WTC11 (cell line): ENCODE measurements around the gene KAT8. TPM values are rescaled to one million over a fixed set of nuclear protein-coding genes. Genes with fewer than 3 reads are reported as not detected.
A peak's percentile ranks its signal among the peaks of the same experiment; 100 is the strongest.

ENCODE experiments used
- ATAC-seq: fragments of 200-7000 bp; cut with Tn5 transposase; 2 replicates; pipeline ENCODE4 v1.10.0; 2021; ENCODE audit warnings: mild to moderate bottlenecking, moderate library complexity
- CTCF ChIA-PET: fragments of 300-600 bp; sonication (Branson Sonifier 250); formaldehyde crosslinking; loops from one replicate; lab custom pipeline; 2021; ENCODE audit warnings: antibody characterized with exemption; lab: Charles Lee
- POLR2A ChIA-PET: fragments of 350-600 bp; sonication (Branson Sonifier 250); formaldehyde crosslinking; loops from one replicate; lab custom pipeline; 2021; ENCODE audit warnings: antibody characterized with exemption; lab: Charles Lee
- DNase-seq: peaks from one replicate; pipeline ENCODE4 v3.0.0; 2021; ENCODE audit warnings: low spot score
- H3K27ac Mint-ChIP-seq: 2 replicates; pipeline ENCODE4 v1.8.0; 2021; ENCODE audit warnings: mixed read lengths
- H3K27me3 Mint-ChIP-seq: 2 replicates; pipeline ENCODE4 v1.8.0; 2021; ENCODE audit warnings: low read depth, mild to moderate bottlenecking, moderate library complexity, mixed read lengths
- H3K36me3 Mint-ChIP-seq: 2 replicates; pipeline ENCODE4 v1.8.0; 2021; ENCODE audit warnings: mixed read lengths
- H3K4me1 Mint-ChIP-seq: 2 replicates; pipeline ENCODE4 v1.8.0; 2022; ENCODE audit warnings: mixed read lengths
- H3K4me3 Mint-ChIP-seq: 2 replicates; pipeline ENCODE4 v1.8.0; 2021; ENCODE audit warnings: mild to moderate bottlenecking, moderate library complexity, mixed read lengths
- H3K9me3 Mint-ChIP-seq: 2 replicates; pipeline ENCODE4 v1.8.0; 2021; ENCODE audit warnings: mixed read lengths
- ATF1 ChIP-seq: sonication (generic); formaldehyde crosslinking; IDR thresholded peaks from 2 replicates; pipeline ENCODE4 v1.8.1; 2023; ENCODE audit warnings: mild to moderate bottlenecking, moderate library complexity, missing genetic modification reagents
- ETV6 ChIP-seq: sonication (generic); formaldehyde crosslinking; IDR thresholded peaks from 2 replicates; pipeline ENCODE4 v1.8.1; 2022; ENCODE audit warnings: mild to moderate bottlenecking, missing genetic modification reagents
- FOXK1 ChIP-seq: sonication (generic); formaldehyde crosslinking; IDR thresholded peaks from 2 replicates; pipeline ENCODE4 v1.8.0; 2022; ENCODE audit warnings: mild to moderate bottlenecking, moderate library complexity, missing genetic modification reagents
- FOXP1 ChIP-seq: sonication (generic); formaldehyde crosslinking; IDR thresholded peaks from 2 replicates; pipeline ENCODE4 v1.8.0; 2022; ENCODE audit warnings: missing genetic modification reagents, mild to moderate bottlenecking, moderate library complexity, borderline replicate concordance
- FOXP4 ChIP-seq: sonication (generic); formaldehyde crosslinking; IDR thresholded peaks from 2 replicates; pipeline ENCODE4 v1.8.0; 2022; ENCODE audit warnings: mild to moderate bottlenecking, missing genetic modification reagents
- GRHL2 ChIP-seq: fragments of 250-450 bp; sonication (Bioruptor Pico); IDR thresholded peaks from 2 replicates; pipeline ENCODE4 v1.8.0; 2022; ENCODE audit warnings: mild to moderate bottlenecking, moderate library complexity; ENCODE audit not compliant: insufficient replicate concordance, severe bottlenecking
- HMGA2 ChIP-seq: fragments of 250-450 bp; sonication (Bioruptor Pico); IDR thresholded peaks from 2 replicates; pipeline ENCODE4 v1.4.0; 2021; ENCODE audit warnings: mild to moderate bottlenecking, moderate library complexity
- IRF2 ChIP-seq: sonication (generic); formaldehyde crosslinking; IDR thresholded peaks from 2 replicates; pipeline ENCODE4 v1.8.0; 2022; ENCODE audit warnings: low read depth, missing genetic modification reagents, borderline replicate concordance
- JAZF1 ChIP-seq: fragments of 250-450 bp; sonication (Bioruptor Pico); IDR thresholded peaks from 2 replicates; pipeline ENCODE4 v1.9.0; 2021; ENCODE audit warnings: moderate library complexity, mild to moderate bottlenecking, inconsistent platforms
- NFATC4 ChIP-seq: fragments of 250-450 bp; sonication (Bioruptor Pico); IDR thresholded peaks from 2 replicates; pipeline ENCODE4 v1.9.0; 2021; ENCODE audit warnings: mild to moderate bottlenecking
- NR3C1 ChIP-seq: sonication (generic); formaldehyde crosslinking; conservative IDR thresholded peaks from 2 replicates; pipeline ENCODE4 v1.8.1; 2023; ENCODE audit warnings: low read depth, mild to moderate bottlenecking, missing genetic modification reagents
- TEAD1 ChIP-seq: sonication (generic); formaldehyde crosslinking; IDR thresholded peaks from 2 replicates; pipeline ENCODE4 v1.8.0; 2022; ENCODE audit warnings: mild to moderate bottlenecking, missing genetic modification reagents
- TP53 ChIP-seq: sonication (generic); formaldehyde crosslinking; IDR thresholded peaks from 2 replicates; pipeline ENCODE4 v1.8.1; 2023; ENCODE audit warnings: mild to moderate bottlenecking, missing genetic modification reagents
- ZNF219 ChIP-seq: sonication (generic); formaldehyde crosslinking; IDR thresholded peaks from 2 replicates; pipeline ENCODE4 v1.8.0; 2023; ENCODE audit warnings: missing genetic modification reagents, mild to moderate bottlenecking, borderline replicate concordance
- ZNF396 ChIP-seq: fragments of 250-450 bp; sonication (Bioruptor Pico); IDR thresholded peaks from 2 replicates; pipeline ENCODE4 v1.8.0; 2021; ENCODE audit warnings: mild to moderate bottlenecking, moderate library complexity, borderline replicate concordance
- ZSCAN18 ChIP-seq: fragments of 250-450 bp; sonication (Bioruptor Pico); IDR thresholded peaks from 2 replicates; pipeline ENCODE4 v2.1.2; 2022; ENCODE audit warnings: mild to moderate bottlenecking, moderate library complexity
- total RNA-seq: library from RNA; stranded (reverse); gene quantifications from 3 replicates; pipeline ENCODE4 v1.2.3, GENCODE V29; 2021
- TF ChIP-seq, protein P1 (sequence below): sonication (generic); formaldehyde crosslinking; IDR thresholded peaks from 2 replicates; pipeline ENCODE4 v1.8.0; 2022; ENCODE audit warnings: mild to moderate bottlenecking, missing genetic modification reagents
- TF ChIP-seq, protein P2 (sequence below): sonication (generic); formaldehyde crosslinking; IDR thresholded peaks from 2 replicates; pipeline ENCODE4 v1.8.1; 2023; ENCODE audit warnings: mild to moderate bottlenecking, missing genetic modification reagents
- TF ChIP-seq, protein P3 (sequence below): fragments of 250-450 bp; sonication (Bioruptor Pico); IDR thresholded peaks from 2 replicates; pipeline ENCODE4 v1.9.0; 2021; ENCODE audit warnings: mild to moderate bottlenecking
- TF ChIP-seq, protein P4 (sequence below): sonication (generic); formaldehyde crosslinking; IDR thresholded peaks from 2 replicates; pipeline ENCODE4 v1.8.1; 2022; ENCODE audit warnings: low read depth, mild to moderate bottlenecking, moderate library complexity, missing genetic modification reagents, borderline replicate concordance

KAT8 gene
- total RNA-seq, 1 experiment from 2014 or later, result 70.8 TPM

DNA sequence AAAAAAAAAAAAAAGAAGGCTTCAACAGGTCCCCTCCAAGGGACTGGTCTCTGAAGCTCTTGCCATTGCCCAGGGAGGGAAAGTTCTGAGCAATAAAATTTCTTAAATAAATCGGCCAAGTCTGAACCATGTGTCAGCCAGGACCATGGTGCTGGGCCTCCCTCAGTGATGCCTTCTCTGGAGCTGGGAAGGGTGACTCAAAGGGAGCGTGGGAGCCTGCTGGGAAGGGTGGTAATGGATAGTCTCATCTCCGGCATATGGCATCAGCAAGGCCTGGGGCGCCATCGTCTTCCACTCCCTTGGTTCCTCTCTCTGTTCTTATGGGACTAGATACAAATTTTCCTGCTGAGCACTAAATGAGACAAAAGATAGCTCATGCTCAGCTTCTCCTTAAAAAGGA lies 25.1 kb upstream of the KAT8 start:
- Mint-ChIP-seq H3K4me3 (peak overlapping the region; percentile 41; the same call in 1 of the 2 replicates), H3K9me3 (0 out of 2 replicates have a peak, but pooled peaks cover 4% of the 10 kb centered on the region), H3K4me1 (peaks cover 14% of the 10 kb centered on the region), H3K27ac (no peak overlapping the region), H3K27me3 (no peaks in the 10 kb centered on the region), H3K36me3 (peaks cover 12% of the 10 kb centered on the region)
- CTCF ChIA-PET, result interaction anchor here (0.7 to 3.2 kb wide), 8 partner anchors 19 to 368 kb away, joined by 3 to 24 read pairs (median 3); partner anchors contain the start of genes HSD3B7, KAT8, ZNF646 and ZNF668
- TF ChIP-seq ETV6 (CRISPR knock-in tag) (no peak), FOXK1 (CRISPR knock-in tag) (no peak), ZNF396 (CRISPR knock-in tag) (no peak), ATF1 (CRISPR knock-in tag) (no peak), JAZF1 (CRISPR knock-in tag) (no peak), GRHL2 (no peak), FOXP1 (CRISPR knock-in tag) (no peak), TP53 (CRISPR knock-in tag) (no peak), ZSCAN18 (CRISPR knock-in tag) (no peak), TEAD1 (CRISPR knock-in tag) (no peak), IRF2 (CRISPR knock-in tag) (no peak), ZNF219 (CRISPR knock-in tag) (no peak), NR3C1 (CRISPR knock-in tag) (no peak), HMGA2 (CRISPR knock-in tag) (no peak)
- TF ChIP-seq, protein P1, sequence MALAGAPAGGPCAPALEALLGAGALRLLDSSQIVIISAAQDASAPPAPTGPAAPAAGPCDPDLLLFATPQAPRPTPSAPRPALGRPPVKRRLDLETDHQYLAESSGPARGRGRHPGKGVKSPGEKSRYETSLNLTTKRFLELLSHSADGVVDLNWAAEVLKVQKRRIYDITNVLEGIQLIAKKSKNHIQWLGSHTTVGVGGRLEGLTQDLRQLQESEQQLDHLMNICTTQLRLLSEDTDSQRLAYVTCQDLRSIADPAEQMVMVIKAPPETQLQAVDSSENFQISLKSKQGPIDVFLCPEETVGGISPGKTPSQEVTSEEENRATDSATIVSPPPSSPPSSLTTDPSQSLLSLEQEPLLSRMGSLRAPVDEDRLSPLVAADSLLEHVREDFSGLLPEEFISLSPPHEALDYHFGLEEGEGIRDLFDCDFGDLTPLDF, result no peak
- ATAC-seq, result no peak
- no peak for DNase-seq
- POLR2A ChIA-PET, result interaction anchor here (0.7 to 1.6 kb wide), 3 partner anchors 18 to 108 kb away, joined by 3 to 4 read pairs (median 4); partner anchors contain the start of genes KAT8, ZNF646 and ZNF668

GRCh38 chr16:31093132-31093703 lies 24.2 kb upstream of the KAT8 start:
- ChIA-PET CTCF (interaction anchor here (0.6 to 3.2 kb wide), 11 partner anchors 19 to 240 kb away, joined by 3 to 24 read pairs (median 3); partner anchors contain the start of genes HSD3B7, KAT8, ZNF646 and ZNF668), POLR2A (interaction anchor here (0.6 to 1.6 kb wide), 3 partner anchors 19 to 63 kb away, joined by 3 to 5 read pairs (median 4); partner anchors contain the start of genes KAT8, ZNF646 and ZNF668)
- H3K27ac Mint-ChIP-seq, result no peak overlapping the region
- ATAC-seq (peak; percentile 14), DNase-seq (peak; percentile 46)
- H3K9me3 Mint-ChIP-seq, result 0 out of 2 replicates have a peak, but pooled peaks cover 4% of the 10 kb centered on the region
- peaks cover 1% of the 10 kb centered on the region; the same call in 1 of the 2 replicates for H3K27me3 Mint-ChIP-seq
- H3K4me3 Mint-ChIP-seq, result peak overlapping the region; percentile 87
- peaks cover 12% of the 10 kb centered on the region for H3K36me3 Mint-ChIP-seq
- peaks cover 14% of the 10 kb centered on the region for H3K4me1 Mint-ChIP-seq
- TF ChIP-seq NFATC4, result no peak
- TF ChIP-seq FOXP1 (CRISPR knock-in tag), result no peak
- TF ChIP-seq, protein P2, sequence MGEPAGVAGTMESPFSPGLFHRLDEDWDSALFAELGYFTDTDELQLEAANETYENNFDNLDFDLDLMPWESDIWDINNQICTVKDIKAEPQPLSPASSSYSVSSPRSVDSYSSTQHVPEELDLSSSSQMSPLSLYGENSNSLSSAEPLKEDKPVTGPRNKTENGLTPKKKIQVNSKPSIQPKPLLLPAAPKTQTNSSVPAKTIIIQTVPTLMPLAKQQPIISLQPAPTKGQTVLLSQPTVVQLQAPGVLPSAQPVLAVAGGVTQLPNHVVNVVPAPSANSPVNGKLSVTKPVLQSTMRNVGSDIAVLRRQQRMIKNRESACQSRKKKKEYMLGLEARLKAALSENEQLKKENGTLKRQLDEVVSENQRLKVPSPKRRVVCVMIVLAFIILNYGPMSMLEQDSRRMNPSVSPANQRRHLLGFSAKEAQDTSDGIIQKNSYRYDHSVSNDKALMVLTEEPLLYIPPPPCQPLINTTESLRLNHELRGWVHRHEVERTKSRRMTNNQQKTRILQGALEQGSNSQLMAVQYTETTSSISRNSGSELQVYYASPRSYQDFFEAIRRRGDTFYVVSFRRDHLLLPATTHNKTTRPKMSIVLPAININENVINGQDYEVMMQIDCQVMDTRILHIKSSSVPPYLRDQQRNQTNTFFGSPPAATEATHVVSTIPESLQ (CRISPR knock-in tag), result no peak
- TF ChIP-seq, protein P3, sequence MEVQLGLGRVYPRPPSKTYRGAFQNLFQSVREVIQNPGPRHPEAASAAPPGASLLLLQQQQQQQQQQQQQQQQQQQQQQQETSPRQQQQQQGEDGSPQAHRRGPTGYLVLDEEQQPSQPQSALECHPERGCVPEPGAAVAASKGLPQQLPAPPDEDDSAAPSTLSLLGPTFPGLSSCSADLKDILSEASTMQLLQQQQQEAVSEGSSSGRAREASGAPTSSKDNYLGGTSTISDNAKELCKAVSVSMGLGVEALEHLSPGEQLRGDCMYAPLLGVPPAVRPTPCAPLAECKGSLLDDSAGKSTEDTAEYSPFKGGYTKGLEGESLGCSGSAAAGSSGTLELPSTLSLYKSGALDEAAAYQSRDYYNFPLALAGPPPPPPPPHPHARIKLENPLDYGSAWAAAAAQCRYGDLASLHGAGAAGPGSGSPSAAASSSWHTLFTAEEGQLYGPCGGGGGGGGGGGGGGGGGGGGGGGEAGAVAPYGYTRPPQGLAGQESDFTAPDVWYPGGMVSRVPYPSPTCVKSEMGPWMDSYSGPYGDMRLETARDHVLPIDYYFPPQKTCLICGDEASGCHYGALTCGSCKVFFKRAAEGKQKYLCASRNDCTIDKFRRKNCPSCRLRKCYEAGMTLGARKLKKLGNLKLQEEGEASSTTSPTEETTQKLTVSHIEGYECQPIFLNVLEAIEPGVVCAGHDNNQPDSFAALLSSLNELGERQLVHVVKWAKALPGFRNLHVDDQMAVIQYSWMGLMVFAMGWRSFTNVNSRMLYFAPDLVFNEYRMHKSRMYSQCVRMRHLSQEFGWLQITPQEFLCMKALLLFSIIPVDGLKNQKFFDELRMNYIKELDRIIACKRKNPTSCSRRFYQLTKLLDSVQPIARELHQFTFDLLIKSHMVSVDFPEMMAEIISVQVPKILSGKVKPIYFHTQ (CRISPR knock-in tag), result no peak
- TF ChIP-seq, protein P4, sequence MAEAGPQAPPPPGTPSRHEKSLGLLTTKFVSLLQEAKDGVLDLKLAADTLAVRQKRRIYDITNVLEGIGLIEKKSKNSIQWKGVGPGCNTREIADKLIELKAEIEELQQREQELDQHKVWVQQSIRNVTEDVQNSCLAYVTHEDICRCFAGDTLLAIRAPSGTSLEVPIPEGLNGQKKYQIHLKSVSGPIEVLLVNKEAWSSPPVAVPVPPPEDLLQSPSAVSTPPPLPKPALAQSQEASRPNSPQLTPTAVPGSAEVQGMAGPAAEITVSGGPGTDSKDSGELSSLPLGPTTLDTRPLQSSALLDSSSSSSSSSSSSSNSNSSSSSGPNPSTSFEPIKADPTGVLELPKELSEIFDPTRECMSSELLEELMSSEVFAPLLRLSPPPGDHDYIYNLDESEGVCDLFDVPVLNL (CRISPR knock-in tag), result no peak
- no peak for TF ChIP-seq FOXP4
